Measurements from ENCODE around the gene NTNG2.

The NTNG2 gene

DNA sequence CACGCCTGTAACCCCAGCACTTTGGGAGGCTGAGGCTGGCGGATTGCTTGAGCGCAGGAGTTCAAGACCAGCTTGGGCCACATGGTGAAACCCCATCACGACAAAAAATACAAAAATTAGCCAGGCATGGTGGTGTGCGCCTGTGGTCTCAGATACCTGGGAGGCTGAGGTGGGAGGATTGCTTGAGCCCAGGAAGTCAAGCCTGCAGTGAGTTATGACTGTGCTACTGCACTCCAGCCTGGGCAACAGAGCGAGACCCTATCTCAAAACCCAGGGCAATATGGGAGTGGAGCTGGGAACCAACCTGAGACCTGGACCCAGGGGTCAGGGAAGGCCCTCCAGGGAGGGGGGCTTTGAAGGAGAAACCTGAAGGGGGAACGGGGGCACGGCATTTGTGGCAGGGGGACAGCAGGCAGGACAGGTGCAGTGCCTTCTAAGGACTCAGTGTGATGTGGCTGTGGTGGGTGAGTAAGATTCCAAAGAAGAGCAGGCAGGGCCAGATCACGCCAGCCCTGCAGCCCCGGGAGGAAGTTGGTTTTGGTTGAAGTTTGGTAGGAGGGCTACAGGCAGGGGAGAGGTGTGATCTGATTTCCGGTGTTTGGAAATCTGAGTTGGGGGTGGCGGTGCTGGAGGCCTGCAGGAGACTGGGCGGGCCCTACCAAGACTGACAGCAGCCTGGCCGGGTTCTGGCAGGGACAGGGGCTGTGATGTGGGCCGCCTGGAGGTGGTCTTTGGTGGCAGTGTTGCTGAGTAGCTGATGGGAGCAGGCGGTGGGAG, 46.2 kb downstream of the NTNG2 start:
- no peak for DNase-seq

DNA sequence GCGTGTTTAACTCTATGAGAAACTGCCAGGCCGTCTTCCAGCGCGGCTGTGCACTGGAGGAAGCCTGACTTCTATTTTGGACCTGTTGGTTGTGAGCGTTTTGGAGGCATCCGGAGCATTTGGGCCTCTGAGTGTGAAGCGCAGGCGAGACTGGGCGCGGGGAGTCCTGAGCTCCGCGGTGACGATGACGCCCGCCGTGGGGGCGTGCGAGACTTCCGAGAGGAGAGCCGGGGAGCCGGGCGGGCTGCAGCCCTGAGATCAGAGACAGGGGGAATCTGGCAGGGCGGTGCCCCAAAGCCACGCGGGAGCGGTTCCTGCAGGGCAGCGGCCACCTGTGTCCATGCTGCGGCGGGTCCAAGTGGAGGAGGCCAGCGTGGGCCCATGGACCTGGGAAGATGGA, 47.4 kb downstream of the NTNG2 start:
- no peak for DNase-seq

DNA sequence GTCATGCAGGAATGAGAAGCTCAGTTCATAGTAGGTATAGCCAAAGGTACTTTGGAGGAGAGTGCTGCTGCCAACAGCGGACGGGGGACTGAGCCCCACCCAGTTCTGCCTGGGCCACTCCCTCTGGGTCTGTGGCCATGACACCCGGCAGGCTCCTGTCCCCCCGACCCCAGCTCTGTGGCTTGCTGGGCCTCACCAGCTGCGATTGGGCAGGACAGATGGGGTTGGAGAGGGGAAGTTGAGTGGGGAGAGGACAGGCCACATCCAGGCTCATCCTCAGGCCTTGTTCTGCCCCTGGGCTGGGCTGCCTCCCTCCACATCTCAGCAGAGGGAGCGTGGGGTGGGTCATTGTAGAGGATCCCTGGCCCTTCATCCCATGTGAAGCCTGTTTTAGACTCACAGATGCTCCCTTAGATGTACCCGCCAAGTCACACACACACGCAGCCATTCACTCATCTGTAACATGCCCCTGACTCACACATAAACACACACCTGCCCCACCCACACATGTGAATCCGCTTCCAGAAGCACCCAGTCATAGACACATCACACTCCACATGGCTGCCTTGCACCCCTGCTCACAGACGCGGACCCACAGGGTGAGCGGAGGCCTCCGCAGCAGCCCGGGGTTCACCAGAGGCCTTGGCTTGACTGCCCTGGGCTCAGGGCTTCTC, 48.8 kb downstream of the NTNG2 start:
- DNase-seq: no peak

DNA sequence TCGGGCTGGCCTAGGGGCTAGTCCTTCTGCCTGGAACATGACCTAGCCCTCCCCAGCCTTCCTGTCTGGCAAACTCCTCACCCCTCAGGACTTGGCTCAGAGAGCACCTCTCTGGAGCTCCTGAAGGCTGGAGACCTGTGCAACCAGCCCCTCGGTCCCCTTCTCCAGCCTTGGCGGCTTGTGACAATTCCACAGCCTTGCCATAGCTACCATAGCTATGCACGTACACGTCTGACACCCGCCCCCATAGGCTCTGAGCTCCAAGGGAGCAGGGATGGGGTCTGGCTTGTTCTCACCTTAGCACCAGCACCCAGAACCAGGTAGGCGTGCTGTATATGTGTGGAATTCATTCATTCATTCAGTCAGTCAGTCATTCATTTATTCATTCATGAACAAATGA, 49.7 kb downstream of the NTNG2 start:
- no peak for DNase-seq

DNA sequence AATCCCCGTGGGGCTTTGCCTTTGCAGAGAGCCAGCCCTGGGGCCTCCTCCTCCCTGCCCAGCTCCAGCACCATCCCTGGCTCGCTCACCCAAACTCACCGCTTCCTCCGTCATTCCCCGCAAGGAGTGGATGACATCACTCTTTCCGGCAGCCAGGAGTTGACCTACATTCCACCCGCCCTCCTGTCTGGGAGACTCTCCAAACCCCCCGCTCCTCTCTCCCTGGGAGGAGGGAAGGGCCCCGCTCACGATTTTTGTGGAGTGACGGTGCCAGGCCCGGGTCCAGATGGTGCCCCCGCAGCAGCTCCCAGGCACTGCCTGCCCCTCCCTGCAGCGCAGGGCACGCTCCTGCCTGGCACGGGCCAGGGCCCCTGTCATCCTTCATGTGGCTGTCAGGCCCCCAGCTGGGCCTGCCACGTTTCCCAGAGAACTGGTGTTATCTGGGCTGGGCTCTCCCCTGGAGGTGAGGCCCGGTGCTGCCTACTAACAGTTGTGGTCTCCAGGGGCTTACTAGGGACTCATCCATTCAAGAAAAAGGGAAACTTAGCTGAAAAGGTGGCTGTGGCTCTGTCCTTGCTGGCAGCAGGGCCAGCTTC, 52.3 kb downstream of the NTNG2 start:
- no peak for DNase-seq

DNA sequence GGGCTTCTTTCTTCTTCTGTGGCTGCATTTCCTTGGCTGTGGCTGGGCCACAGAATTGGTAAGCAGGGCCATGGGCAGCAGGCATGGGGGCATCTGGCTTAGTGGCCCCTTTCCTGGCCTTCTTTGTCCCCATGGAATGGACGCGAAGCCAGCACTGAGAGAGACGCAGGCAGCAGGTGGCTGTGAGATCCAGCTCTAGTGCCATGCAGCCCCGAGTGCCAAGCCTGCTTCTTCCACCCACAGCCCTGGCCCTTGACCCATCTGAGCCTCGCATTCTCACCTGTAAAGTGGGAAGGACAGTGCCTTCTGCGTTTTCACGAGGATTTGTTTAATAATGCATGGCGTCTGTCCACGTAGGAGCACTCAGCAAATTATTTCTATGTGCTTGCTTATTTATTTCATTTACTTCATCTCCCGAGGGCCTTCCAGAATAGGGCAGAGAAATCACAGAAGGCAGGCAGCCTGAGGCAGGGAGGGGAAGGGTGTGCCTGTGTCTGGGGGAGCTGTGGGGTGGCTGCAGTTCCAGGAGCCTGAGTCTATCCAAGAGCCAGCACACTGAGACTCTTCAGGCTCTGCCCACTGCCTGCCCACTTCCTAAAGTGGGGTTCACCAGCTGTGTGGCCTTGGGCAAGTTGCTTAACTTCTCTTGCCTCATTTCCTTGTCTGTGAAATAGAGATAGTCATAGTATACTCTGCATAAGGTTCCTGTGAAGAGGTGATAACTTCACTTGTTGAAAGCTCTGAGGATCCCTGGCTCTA, 55.2 kb downstream of the NTNG2 start:
- DNase-seq: no peak

DNA sequence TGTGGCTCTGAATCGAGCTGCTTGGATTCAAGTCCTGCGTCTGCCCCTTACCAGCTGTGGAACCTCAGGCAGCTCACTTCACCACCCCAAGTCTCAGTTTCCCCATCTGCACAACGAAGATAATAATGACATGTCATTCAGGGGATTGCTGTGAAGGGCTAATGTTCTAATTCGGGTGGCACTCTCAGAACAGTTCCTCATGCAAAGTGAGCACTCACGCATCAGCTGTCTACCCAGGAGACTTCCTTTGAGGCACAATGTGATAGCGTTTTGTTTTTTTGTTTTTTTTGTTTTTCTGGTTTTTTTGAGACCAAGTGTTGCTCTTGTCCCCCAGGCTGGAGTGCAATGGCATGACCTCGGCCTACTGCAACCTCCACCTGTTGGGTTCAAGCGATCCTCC, 56.4 kb downstream of the NTNG2 start:
- no peak for DNase-seq

DNA sequence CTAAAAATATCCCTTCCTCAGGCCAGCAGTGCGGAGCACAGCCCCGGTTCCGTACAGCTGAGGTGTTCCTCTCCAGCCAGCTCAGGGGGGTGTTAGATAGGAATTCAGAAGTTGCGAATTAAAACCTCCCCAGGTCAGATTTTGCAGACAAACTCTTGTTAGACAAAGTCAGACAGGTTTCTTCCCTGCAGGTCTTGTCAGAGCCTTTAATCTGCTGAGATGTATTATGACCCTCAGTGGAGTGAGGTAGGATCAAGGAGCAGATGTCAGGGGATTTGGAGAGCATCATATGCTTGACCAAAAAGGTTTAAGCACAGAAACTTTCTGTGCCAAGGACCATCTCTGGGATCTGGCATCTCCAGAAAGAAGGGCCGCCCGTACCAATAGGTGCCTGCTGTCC, 60.1 kb downstream of the NTNG2 start:
- no peak for DNase-seq

DNA sequence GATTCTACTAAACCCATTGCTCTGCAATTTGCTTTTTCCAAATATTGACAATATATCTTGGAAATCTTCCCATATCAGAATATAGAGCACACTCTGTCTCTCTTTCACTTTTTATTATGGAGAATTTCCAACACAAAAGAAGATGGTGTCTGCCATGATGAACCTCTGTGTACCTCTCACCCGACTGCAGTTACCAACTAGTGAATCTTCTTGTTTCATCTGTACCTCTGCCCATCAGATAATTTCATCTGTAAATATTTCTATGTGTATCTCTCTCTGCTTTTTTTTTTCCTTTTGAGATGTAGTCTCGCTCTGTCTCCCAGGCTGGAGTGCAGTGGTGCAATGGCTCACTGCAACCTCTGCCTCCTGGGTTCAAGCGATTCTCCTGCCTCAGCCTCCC, 62.8 kb downstream of the NTNG2 start:
- DNase-seq: no peak

DNA sequence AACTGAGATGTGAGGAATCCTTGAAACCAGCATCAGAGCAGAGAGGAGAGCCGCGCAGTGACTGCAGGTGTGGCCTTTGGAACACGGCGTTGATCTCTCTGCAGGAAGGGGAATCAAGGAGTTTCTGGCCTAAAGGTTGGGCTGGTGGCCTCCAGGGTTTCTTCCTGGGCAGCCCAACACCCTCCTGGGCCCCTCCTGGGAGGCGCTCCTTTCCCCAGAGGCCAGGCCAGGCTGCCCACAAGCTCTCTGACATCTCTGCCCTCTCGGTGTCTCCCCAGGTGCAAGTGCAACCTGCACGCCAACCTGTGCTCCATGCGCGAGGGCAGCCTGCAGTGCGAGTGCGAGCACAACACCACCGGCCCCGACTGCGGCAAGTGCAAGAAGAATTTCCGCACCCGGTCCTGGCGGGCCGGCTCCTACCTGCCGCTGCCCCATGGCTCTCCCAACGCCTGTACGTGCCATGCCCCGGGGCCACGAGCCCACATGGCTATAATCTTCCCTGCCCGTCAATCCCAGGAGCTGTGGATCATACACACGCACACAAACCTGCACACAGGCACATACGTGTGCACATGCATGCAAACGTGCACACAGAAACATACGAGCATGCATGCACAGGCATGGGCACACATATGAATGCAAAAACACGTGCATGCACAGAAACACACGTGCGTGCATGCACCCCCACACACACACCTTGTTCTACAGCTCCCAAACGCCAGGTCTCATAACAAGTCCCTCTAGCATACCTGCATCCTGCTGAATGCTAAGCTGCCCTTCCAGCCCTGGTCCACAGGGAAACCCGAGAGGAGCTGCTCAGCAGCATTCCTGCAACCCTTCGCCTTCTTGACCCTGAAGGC, 64.9 kb downstream of the NTNG2 start:
- DNase-seq: no peak

DNA sequence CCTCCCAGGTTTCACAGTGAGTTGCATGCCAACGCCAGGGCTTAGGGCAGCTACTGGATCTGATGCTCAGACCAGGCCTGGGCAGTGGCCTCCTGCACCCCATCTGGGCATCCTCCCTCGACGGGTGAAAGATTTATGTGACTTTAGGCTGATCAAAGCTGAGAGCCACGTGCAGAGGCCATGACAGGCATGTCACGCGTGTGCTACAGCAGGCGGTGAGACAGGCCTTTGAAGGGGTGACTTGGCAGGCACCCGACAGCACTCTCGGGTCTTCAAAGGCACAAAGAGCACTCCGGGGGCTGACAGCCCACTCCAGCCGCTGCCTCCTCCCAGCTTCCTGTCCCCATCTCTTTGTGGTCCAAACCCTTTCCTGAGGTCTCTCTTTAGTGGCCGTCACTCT, 66.2 kb downstream of the NTNG2 start:
- DNase-seq: no peak

DNA sequence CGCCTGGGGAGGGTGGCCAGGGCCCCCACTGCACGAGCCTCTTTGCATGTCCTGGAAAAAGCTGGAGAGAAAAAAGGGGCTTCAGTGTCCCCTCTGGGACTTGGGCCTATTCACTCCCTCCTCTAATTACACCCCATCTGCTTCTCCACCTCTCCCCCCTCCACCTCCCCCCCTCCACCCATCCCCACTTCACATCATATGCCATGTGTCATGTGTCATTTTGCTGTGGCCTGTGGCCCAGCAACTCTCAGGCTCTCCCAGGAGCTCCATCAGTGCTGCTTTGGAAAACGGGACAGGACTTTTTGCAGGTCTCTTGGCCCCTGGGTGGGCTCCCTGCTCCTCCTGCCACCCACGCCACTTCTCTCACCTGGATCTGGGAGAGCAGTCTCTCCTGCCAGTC, 68.7 kb downstream of the NTNG2 start:
- no peak for DNase-seq

DNA sequence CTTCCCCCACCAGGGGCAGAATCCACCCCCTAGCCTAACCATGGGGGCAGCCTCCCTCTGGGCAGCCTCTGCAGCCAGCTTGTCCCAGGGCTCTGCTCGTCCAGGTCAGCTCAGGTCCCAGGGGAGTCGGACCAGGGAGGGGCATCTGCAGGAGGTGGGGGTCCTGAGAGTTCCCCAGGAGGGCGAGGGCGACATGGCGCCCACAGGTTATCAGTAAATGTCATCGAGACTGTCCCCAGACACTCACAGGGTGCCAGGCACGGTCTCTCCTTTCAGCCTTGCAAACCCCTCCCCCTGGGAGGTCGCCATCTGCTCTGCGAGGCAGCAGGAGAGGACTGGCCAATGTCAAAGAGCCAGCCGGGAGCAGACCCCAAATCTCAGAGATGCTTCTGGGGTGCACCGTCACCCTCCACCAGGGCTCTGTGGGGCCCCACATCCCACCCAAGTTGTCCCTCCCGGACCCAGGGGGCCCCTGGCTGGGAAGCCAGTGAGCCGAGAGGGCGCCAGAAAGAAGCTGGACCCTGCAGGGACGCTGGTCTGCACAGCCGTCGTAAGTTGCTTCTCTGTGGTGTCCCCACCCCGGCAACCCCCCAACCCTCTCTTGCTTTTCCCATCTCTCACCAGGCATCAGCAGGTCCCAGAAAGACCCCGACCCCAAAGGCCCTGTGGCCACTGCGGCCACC, 69.3 kb downstream of the NTNG2 start:
- no peak for DNase-seq

DNA sequence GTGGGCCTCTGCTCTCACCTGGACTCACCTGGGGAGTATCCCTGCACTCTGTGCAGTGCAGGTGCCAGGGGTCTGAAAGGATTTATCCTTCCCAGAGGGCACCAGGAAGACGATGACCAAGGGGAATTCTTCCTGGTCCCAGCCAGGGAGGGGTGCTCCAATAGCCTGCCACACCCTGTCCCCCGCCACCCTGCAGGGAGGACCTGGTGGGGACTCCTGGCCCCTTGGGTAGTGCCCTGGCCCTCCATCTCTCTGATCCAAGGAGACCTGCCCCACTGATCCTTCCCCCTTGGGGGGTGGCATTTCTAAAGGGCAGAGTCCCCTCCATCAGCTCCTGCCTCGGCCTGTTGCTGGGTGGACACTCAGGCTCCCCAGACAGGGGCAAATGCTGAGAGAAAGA, 70.7 kb downstream of the NTNG2 start:
- no peak for DNase-seq

DNA sequence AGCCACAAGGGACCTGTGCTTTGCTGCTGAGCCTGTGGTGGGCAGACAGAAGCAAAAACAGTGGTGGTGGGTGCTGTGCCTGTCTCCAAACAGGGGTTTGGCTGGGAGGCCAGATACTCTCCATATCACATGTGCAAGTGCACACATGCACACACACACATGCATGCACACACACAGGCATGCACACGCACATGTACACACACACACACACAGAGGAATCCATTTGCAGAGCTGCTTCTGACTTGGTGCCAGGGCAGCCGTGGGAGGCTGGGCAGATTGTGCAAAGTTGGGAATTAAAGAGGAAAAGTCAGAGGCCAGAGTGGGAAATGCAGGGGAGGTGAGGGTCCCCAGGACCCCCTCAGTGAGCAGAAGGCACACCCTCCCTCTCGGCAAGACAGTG, 71.3 kb downstream of the NTNG2 start:
- DNase-seq: no peak

DNA sequence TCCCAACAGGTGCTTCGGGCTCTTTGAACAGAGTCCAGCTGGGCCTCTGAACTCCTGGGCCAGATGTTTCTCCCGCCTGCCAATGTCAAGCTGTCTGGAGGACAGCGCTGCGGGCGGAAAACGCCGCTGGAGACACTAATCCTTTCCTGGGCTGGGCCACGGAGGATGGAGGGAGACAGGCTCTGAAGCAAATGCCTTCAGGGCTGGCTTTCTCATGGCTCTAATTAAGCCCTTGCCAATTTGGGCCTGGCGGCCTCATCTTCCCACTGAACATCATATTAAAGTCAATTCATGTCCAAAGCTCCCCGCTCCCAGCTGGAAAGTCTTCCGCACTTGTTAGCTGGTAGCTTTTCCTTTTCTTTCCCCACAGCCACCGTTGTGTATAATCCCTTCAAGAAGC, 72.7 kb downstream of the NTNG2 start:
- DNase-seq: no peak

DNA sequence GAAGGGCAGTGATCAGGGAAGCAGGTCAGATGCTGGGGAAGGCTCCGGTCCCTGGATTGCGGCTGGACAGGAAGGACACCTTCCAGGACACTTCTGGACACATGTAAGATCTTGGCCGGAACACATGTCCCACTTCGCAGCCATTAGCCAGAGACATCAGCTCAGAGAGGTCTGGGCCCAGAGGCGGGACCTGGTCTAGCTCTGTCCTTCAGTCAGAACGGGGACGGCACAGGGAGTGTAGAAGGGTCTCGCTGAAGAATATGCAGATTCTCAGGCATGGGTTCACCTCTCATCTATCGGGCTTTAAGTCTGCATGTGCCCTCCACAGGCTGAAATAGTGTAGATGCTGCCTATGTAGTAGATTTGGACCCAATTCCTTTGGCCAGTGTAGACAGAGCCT, 73.3 kb downstream of the NTNG2 start:
- DNase-seq: no peak

DNA sequence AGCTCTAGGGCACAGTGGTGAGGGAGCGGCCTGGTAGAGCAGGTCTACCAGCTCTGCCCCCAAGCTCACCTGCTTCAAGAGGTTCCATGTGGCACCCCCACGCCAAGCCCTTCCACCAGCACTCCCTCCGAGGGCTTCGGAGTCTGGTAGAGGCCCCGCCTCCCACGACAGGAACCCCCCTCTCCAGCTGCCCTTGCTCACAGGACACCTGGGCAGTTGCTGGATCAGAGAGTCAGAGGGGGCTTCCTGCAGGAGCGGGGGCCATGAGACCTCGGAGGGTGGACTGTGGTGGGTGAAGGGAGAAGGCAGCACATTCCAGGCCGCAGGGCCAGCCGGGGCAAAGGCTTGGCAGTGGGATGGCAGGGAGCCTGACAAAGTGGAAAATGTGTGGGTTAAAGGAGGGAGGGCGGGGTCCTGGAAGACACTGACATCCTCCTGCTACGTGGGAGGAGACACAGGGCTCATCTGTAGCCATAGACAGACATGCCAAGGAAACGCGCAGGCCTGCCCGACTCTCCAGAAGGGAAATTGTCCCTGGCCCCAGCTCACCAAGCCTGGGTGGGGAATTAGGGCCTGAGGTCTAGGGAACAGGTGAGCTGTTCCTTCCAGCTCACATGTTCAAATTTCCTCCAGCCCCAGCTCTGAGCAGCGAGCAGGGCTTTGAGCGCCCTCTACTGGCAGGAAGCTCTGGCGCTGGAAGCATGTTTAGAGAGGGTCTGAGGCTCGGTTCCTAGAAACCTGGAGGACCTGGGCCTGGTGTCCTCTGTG, 74.2 kb downstream of the NTNG2 start:
- DNase-seq: peak; percentile 80

DNA sequence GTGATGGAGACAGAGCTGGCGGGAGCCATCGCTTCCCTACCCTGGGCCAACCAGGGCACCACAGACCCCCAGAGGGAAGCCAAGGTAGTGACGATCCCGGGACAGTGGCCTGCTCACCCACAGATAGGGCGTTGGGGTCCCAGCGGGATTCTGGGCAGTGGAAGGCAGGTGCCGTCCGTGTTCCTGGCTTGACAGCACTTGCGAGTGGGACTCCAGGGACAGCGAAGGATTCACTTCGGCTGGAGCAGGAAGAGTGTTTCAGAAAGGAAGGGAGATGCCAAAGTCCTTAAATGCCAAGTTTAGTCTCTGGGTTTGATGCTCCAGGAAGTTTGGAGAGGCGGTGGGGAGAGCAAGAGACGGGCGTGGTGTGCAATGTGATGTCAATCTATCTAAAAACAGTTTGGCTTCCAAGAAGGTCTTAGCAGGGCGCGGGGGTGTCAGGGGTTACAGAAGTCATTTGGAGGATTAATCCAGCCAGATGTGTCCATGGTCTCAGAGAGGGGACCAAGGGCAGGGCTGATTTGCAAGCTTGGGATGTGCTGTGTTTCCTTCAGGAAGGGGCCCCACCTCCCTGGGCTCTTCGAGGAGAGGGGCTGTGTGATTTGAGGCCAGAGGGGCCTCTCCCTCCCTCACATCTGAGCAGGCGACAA, 74.9 kb downstream of the NTNG2 start:
- no peak for DNase-seq

DNA sequence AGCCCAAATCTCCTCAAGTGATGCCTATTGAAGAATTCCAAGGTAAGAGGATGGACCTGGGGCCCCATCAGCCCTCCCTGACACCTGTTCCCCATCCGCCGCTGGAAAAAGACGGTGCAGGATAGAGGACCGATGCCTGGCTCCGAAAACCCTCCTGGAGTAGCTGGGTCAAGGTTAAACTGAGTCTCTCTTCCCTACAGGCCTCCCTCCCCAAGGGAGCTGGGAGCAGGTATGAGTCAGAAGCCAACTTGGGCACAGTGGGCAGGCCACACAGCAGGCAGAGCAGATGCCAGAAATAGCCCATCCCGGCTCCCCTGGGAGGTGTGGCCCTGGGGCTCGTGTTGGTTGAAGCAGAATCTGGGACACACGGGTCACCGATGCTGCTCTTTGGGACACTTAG, 75.6 kb downstream of the NTNG2 start:
- no peak for DNase-seq
